ENCODE data around the gene RBBP4. TPM values are rescaled to one million over a fixed set of nuclear protein-coding genes. Genes with fewer than 3 reads are reported as not detected.

Gene RBBP4
- total and polyA plus RNA-seq, 2 of the 8 experiments (the other 6 are each of a cell fraction or from before 2014, with no cell fraction given): 147 to 397 TPM

Small RNA genes within 50 kb of the gene (small RNA-seq; reads per million reads assigned to genes)
- gene RF00019 (ENCODE audit: insufficient read depth): not detected

Other genes starting within 250 kb of the RBBP4 start
- 3.5 and 3.7 TPM in 2 replicates for gene ZBTB8B, start 186.1 kb upstream of the RBBP4 start, total RNA-seq (2021; fragmentation: NEBNext Ultra II Directional; extraction: Animal tissue kit (Norgen Biotek cat#: 25700))
- gene ZBTB8B, start 186.1 kb upstream of the RBBP4 start, polyA plus RNA-seq (2011; rRNA removed): 1.2 and 1.3 TPM in 2 replicates
- 8.9 and 10.4 TPM in 2 replicates for gene ZBTB8A, start 111.8 kb upstream of the RBBP4 start, total RNA-seq (2021; fragmentation: NEBNext Ultra II Directional; extraction: Animal tissue kit (Norgen Biotek cat#: 25700))
- 2.3 and 2.9 TPM in 2 replicates for gene ZBTB8A, start 111.8 kb upstream of the RBBP4 start, polyA plus RNA-seq (2011; rRNA removed)
- gene ZBTB8OS, start 658 bp upstream of the RBBP4 start, total RNA-seq (2021; fragmentation: NEBNext Ultra II Directional; extraction: Animal tissue kit (Norgen Biotek cat#: 25700)): 54.1 and 68.0 TPM in 2 replicates
- gene ZBTB8OS, start 658 bp upstream of the RBBP4 start, polyA plus RNA-seq (2011; rRNA removed): 33.5 and 74.2 TPM in 2 replicates
- gene SYNC, start 51.6 kb downstream of the RBBP4 start, total RNA-seq (2021; fragmentation: NEBNext Ultra II Directional; extraction: Animal tissue kit (Norgen Biotek cat#: 25700)): 0.17 TPM in 1 of 2 replicates, not detected in the other
- gene SYNC, start 51.6 kb downstream of the RBBP4 start, polyA plus RNA-seq (2011; rRNA removed): 0.06 TPM in 1 of 2 replicates, not detected in the other
- 226 and 230 TPM in 2 replicates for gene YARS1, start 166.2 kb downstream of the RBBP4 start, total RNA-seq (2021; fragmentation: NEBNext Ultra II Directional; extraction: Animal tissue kit (Norgen Biotek cat#: 25700))
- gene YARS1, start 166.2 kb downstream of the RBBP4 start, polyA plus RNA-seq (2011; rRNA removed): 47.1 and 55.6 TPM in 2 replicates
- gene S100PBP, start 166.4 kb downstream of the RBBP4 start, total RNA-seq (2021; fragmentation: NEBNext Ultra II Directional; extraction: Animal tissue kit (Norgen Biotek cat#: 25700)): 65.7 and 68.3 TPM in 2 replicates
- 22.4 and 43.8 TPM in 2 replicates for gene S100PBP, start 166.4 kb downstream of the RBBP4 start, polyA plus RNA-seq (2011; rRNA removed)
- gene FNDC5, start 219.7 kb downstream of the RBBP4 start, total RNA-seq (2021; fragmentation: NEBNext Ultra II Directional; extraction: Animal tissue kit (Norgen Biotek cat#: 25700)): 0.94 and 2.0 TPM in 2 replicates
- gene FNDC5, start 219.7 kb downstream of the RBBP4 start, polyA plus RNA-seq (2011; rRNA removed): 1.8 and 3.2 TPM in 2 replicates
- 0.84 and 1.4 TPM in 2 replicates for gene HPCA, start 235.3 kb downstream of the RBBP4 start, total RNA-seq (2021; fragmentation: NEBNext Ultra II Directional; extraction: Animal tissue kit (Norgen Biotek cat#: 25700))
- gene HPCA, start 235.3 kb downstream of the RBBP4 start, polyA plus RNA-seq (2011; rRNA removed): 0.70 and 0.78 TPM in 2 replicates